Loucy (cell line): ENCODE results near the gene MGMT.

ENCODE experiments used
- CTCF ChIP-seq: fragments of 200-600 bp; sonication (generic); conservative IDR thresholded peaks from 2 replicates; pipeline ENCODE4 v1.5.1; 2014; ENCODE audit warnings: mild to moderate bottlenecking, antibody characterized with exemption, low read length
- EZH2phosphoT487 ChIP-seq: fragments of 200-600 bp; IDR thresholded peaks from 2 replicates; pipeline ENCODE4 v1.6.1; 2018; ENCODE audit warnings: antibody characterized with exemption, mild to moderate bottlenecking, moderate library complexity, borderline replicate concordance

GRCh38 chr10:129495256-129495655, 28.2 kb downstream of the MGMT start:
- TF ChIP-seq EZH2phosphoT487 (no peak), CTCF (no peak)
